ENCODE results near the gene IFNK. TPM values are rescaled to one million over a fixed set of nuclear protein-coding genes. Genes with fewer than 3 reads are reported as not detected.

IFNK gene
- total RNA-seq, 1 experiment from 2014 or later = not detected

GRCh38 chr9:27540502-27540901, 16.4 kb downstream of the IFNK start:
- ChIA-PET CTCF (no interaction called here), RAD21 (ENCODE audit: low non-redundant PET in 1 of 2, low total read pairs in 2 of 2, uncharacterized antibody in 2 of 2, unreplicated experiment in 2 of 2) (no interaction called here)
- no peak for ATAC-seq

More at GRCh38 chr9:27540502-27540901, 16.4 kb downstream of the IFNK start:
- DNase-seq (ENCODE audit: low read depth, low spot score) = no peak
- H3K79me2 ChIP-seq (ENCODE audit: insufficient read depth, low read length) = no peaks in the 10 kb centered on the region
- H2AFZ ChIP-seq (ENCODE audit: low read depth, low read length, poor library complexity, severe bottlenecking) = no peak overlapping the region
- H3K27ac ChIP-seq (ENCODE audit: low read depth, low read length) = no peak overlapping the region
- no peaks in the 10 kb centered on the region for H3K4me1 ChIP-seq (ENCODE audit: control insufficient read depth in 1 of 2, insufficient read depth in 2 of 2, low read length in 2 of 2)
- H3K4me3 ChIP-seq (replicated peaks in 1 of 2; ENCODE audit: low read depth in 1 of 2, low read length in 2 of 2) = no peak overlapping the region
- TF ChIP-seq CTCF (IDR thresholded peaks at IDR 0.05 in 2 of 3, conservative IDR thresholded peaks at IDR 0.05 in 1 of 3; ENCODE audit: borderline replicate concordance in 1 of 3, insufficient read depth in 1 of 3, low read depth in 2 of 3, low read length in 2 of 3) (no peak), CBX3 (IDR thresholded peaks at IDR 0.05; ENCODE audit: low read depth) (no peak), ZBTB33 (IDR thresholded peaks at IDR 0.05; ENCODE audit: extremely low read depth, insufficient replicate concordance, low read length) (no peak), ZNF274 (IDR thresholded peaks at IDR 0.05; ENCODE audit: low read depth, low read length) (no peak), ZFX (IDR thresholded peaks at IDR 0.05) (no peak), ELF1 (IDR thresholded peaks at IDR 0.05; ENCODE audit: borderline replicate concordance, low read depth) (no peak), JUND (IDR thresholded peaks at IDR 0.05) (no peak)
- no peaks in the 10 kb centered on the region for H4K20me1 ChIP-seq (ENCODE audit: insufficient read depth)
- BruUV-seq (replicated peaks) = no TSS peak
- H3K27me3 ChIP-seq (ENCODE audit: insufficient read depth, low read length) = no peaks in the 10 kb centered on the region
- H3K9me3 ChIP-seq (ENCODE audit: control insufficient read depth in 1 of 2, insufficient read depth in 1 of 2, low read depth in 1 of 2, low read length in 2 of 2) = no peaks in the 10 kb centered on the region
- H3K9me2 ChIP-seq (ENCODE audit: insufficient read depth) = no peaks in the 10 kb centered on the region
- no peak overlapping the region for H3K4me2 ChIP-seq (ENCODE audit: low read length)
- no peak overlapping the region for H3K9ac ChIP-seq (ENCODE audit: low read length)
- POLR2A ChIA-PET = no interaction called here
- H3K36me3 ChIP-seq (ENCODE audit: control insufficient read depth in 1 of 2, insufficient read depth in 2 of 2, low read length in 2 of 2) = no peaks in the 10 kb centered on the region; a peak in 1 of 4 replicates
- intact Hi-C loops (cut with micrococcal nuclease) = no loop called here
